ENCODE measurements around the gene FOXO6. TPM values are rescaled to one million over a fixed set of nuclear protein-coding genes. Genes with fewer than 3 reads are reported as not detected.

FOXO6 gene
- total RNA-seq, 2 donors from 2014 or later = not detected

DNA sequence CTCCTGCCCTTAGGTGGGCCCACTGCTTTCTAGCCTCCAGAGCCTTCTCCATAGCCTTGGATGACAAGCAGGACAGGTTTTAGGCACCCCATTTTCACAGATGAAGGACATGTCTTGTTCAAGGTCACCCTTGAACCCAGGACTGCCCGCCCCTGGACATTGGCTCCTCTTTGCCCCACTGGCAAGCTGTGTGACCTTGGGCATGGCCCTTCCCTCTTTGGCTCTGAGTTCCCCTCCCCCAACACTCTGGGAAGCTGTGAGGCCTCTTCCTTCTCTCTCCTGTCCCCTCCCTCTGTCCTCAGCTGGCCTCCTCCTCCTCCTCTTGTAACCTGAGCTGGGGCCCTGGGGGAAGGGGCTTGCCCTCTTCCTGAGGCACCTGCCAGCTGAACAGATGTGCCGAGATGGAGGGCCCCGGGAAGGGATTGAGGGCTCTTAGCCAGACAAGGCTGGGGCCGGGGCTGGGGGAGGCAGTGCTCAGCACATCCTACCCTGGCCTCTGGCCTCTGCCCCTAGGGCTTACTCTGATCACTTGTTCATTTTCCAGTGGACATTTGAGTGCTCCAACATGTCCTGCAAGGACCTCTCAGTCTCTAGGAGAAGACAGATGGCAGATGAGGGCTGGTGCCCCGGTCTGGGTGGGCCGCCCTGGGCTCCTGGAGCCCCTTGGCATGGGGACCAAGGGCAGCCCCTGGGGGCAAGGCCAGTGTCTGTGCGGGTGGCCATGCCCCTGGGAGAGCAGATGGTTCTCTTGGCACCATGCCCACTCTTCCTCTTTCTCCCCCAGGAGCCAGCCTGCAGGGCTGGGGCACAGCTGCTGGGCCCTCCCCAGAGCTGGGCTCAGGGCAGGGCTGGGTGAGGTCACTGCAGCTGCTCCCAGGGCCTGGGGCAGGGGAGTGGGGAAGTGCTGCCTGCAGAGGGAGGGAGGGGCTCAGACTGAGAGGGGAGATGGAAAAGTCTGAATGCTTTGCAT is 10.7 kb downstream of the FOXO6 start:
- Mint-ChIP-seq H3K4me1 (ENCODE audit: low read depth in 2 of 2) (no peaks in the 10 kb centered on the region), H3K27me3 (peaks cover 29 to 35% of the 10 kb centered on the region in 2 donors), H3K27ac (no peak overlapping the region), H3K36me3 (no peaks in the 10 kb centered on the region), H3K9me3 (no peaks in the 10 kb centered on the region), H3K4me3 (no peak overlapping the region)
- DNase-seq (ENCODE audit: low spot score) (no peak), ATAC-seq (no peak)

DNA sequence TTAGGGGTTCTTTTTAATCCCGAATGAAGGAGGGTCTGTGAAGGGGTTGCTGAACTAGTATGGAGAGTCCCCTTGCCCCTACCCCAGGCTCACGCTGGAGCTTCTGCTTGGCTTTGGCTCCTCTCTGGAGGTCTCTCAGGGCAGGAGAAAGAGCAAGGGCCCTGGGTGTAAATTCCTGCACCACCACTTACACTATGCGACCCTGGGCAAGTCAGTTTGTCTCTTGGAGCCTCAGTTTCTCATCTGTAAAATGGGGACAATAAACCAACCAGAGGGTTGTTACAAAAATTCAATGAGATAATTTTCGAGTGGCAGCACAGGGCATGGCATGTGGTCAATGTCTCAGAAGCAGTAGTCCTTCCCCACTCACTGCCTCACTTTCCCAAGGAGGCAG is 11.4 kb downstream of the FOXO6 start:
- peaks cover 23 to 32% of the 10 kb centered on the region in 2 donors for H3K27me3 Mint-ChIP-seq
- ATAC-seq (no peak), DNase-seq (ENCODE audit: low spot score) (no peak)
- H3K4me1 Mint-ChIP-seq (ENCODE audit: low read depth in 2 of 2) = no peaks in the 10 kb centered on the region
- H3K27ac Mint-ChIP-seq = no peak overlapping the region
- H3K9me3 Mint-ChIP-seq = no peaks in the 10 kb centered on the region
- H3K36me3 Mint-ChIP-seq = no peaks in the 10 kb centered on the region
- H3K4me3 Mint-ChIP-seq = no peak overlapping the region

- no peaks in the 10 kb centered on the region for H3K4me1 Mint-ChIP-seq (ENCODE audit: low read depth in 2 of 2)
- no peak overlapping the region for H3K27ac Mint-ChIP-seq
- DNase-seq (ENCODE audit: low spot score) = no peak
- no peaks in the 10 kb centered on the region for H3K36me3 Mint-ChIP-seq
- no peak for ATAC-seq
- H3K9me3 Mint-ChIP-seq = no peaks in the 10 kb centered on the region
- no peak overlapping the region for H3K4me3 Mint-ChIP-seq
- peaks cover 18 to 28% of the 10 kb centered on the region in 2 donors for H3K27me3 Mint-ChIP-seq
These were observed 12.1 kb downstream of the FOXO6 start for GRCh38 chr1:41373373-41373772.

GRCh38 chr1:41374711-41375110 is 13.5 kb downstream of the FOXO6 start:
- H3K27me3 Mint-ChIP-seq = peaks cover 7 to 20% of the 10 kb centered on the region in 2 donors
- H3K9me3 Mint-ChIP-seq = no peaks in the 10 kb centered on the region
- no peaks in the 10 kb centered on the region for H3K36me3 Mint-ChIP-seq
- H3K4me1 Mint-ChIP-seq (ENCODE audit: low read depth in 2 of 2) = no peaks in the 10 kb centered on the region
- ATAC-seq = no peak
- DNase-seq (ENCODE audit: low spot score) = no peak
- H3K4me3 Mint-ChIP-seq = no peak overlapping the region
- H3K27ac Mint-ChIP-seq = no peak overlapping the region

GRCh38 chr1:41377397-41377796 is 16.2 kb downstream of the FOXO6 start:
- H3K36me3 Mint-ChIP-seq = no peaks in the 10 kb centered on the region
- no peaks in the 10 kb centered on the region for H3K9me3 Mint-ChIP-seq
- no peak overlapping the region for H3K4me3 Mint-ChIP-seq
- peaks cover 7 to 15% of the 10 kb centered on the region in 2 donors for H3K27me3 Mint-ChIP-seq
- ATAC-seq (no peak), DNase-seq (ENCODE audit: low spot score) (no peak)
- H3K4me1 Mint-ChIP-seq (ENCODE audit: low read depth in 2 of 2) = peaks cover 3 to 4% of the 10 kb centered on the region in 2 donors
- no peak overlapping the region for H3K27ac Mint-ChIP-seq

- Mint-ChIP-seq H3K27me3 (peaks cover 10 to 13% of the 10 kb centered on the region in 2 donors), H3K4me3 (no peak overlapping the region), H3K36me3 (no peaks in the 10 kb centered on the region), H3K9me3 (no peaks in the 10 kb centered on the region), H3K27ac (no peak overlapping the region), H3K4me1 (ENCODE audit: low read depth in 2 of 2) (peaks cover 4 to 8% of the 10 kb centered on the region in 2 donors)
- ATAC-seq (no peak), DNase-seq (ENCODE audit: low spot score) (no peak)
These were observed 17.0 kb downstream of the FOXO6 start for GRCh38 chr1:41378222-41378621.

DNA sequence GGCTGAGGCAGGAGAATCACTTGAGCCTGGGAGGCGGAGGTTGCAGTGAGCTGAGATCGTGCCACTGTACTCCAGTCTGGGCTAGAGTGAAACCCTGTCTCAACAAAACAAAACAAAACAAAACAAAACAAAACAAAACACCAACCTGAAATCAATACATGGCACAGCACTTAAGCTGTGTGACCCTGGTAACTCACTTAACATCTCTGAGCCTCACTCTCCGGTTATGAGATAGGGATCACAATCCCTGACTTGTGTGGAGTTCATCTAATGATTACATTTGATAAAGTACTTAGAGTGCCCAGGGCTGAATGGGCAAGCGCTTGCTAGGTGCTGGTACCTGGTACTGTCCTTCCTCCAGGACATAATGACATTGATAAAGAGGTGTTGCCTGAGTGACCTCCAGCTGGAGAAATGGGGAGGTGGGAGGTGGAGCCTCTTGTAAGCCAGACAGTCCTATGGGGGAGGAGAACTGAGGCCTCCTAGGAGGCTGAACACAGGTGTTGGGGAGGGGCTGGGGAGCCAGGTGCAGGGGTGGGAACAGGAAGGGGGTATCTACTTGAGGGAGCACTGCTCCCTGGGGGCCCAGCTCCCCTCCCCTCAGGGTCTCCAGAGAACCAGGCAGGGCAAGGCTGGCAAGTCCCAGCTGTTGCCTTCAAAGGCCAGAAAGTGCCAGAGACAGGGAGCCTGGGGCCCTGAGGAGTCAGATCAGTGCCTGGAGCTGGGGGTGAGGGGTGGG is 17.9 kb downstream of the FOXO6 start:
- Mint-ChIP-seq H3K4me1 (ENCODE audit: low read depth in 2 of 2) (peaks cover 11 to 14% of the 10 kb centered on the region in 2 donors), H3K27ac (no peak overlapping the region), H3K4me3 (no peak overlapping the region), H3K9me3 (no peaks in the 10 kb centered on the region), H3K27me3 (peaks cover 20 to 21% of the 10 kb centered on the region in 2 donors), H3K36me3 (no peaks in the 10 kb centered on the region)
- no peak for DNase-seq (ENCODE audit: low spot score)
- ATAC-seq = no peak

GRCh38 chr1:41379738-41380130 is 18.5 kb downstream of the FOXO6 start:
- H3K4me1 Mint-ChIP-seq (ENCODE audit: low read depth in 2 of 2) = peaks cover 11 to 14% of the 10 kb centered on the region in 2 donors
- no peak overlapping the region for H3K27ac Mint-ChIP-seq
- H3K27me3 Mint-ChIP-seq = peaks cover 25 to 26% of the 10 kb centered on the region in 2 donors
- ATAC-seq (no peak), DNase-seq (ENCODE audit: low spot score) (no peak)
- H3K36me3 Mint-ChIP-seq = no peaks in the 10 kb centered on the region
- H3K4me3 Mint-ChIP-seq = no peak overlapping the region
- no peaks in the 10 kb centered on the region for H3K9me3 Mint-ChIP-seq

- Mint-ChIP-seq H3K27ac (no peak overlapping the region), H3K4me1 (ENCODE audit: low read depth in 2 of 2) (peaks cover 11 to 14% of the 10 kb centered on the region in 2 donors), H3K4me3 (no peak overlapping the region), H3K9me3 (no peaks in the 10 kb centered on the region), H3K36me3 (no peaks in the 10 kb centered on the region), H3K27me3 (peaks cover 30 to 31% of the 10 kb centered on the region in 2 donors)
- ATAC-seq (no peak), DNase-seq (ENCODE audit: low spot score) (no peak)
These were observed 19.0 kb downstream of the FOXO6 start for GRCh38 chr1:41380195-41380594.

GRCh38 chr1:41380979-41381691 is 19.9 kb downstream of the FOXO6 start:
- Mint-ChIP-seq H3K4me3 (peak overlapping the region; percentile 76), H3K27ac (no peak overlapping the region), H3K4me1 (ENCODE audit: low read depth in 2 of 2) (peaks cover 11 to 14% of the 10 kb centered on the region in 2 donors), H3K27me3 (peaks cover 28 to 35% of the 10 kb centered on the region in 2 donors), H3K9me3 (no peaks in the 10 kb centered on the region), H3K36me3 (no peaks in the 10 kb centered on the region)
- ATAC-seq (no peak), DNase-seq (ENCODE audit: low spot score) (no peak)

- Mint-ChIP-seq H3K27ac (no peak overlapping the region), H3K27me3 (peaks cover 31 to 35% of the 10 kb centered on the region in 2 donors), H3K9me3 (no peaks in the 10 kb centered on the region), H3K4me3 (peak overlapping the region; percentile 76), H3K4me1 (ENCODE audit: low read depth in 2 of 2) (peaks cover 11 to 14% of the 10 kb centered on the region in 2 donors), H3K36me3 (no peaks in the 10 kb centered on the region)
- DNase-seq (ENCODE audit: low spot score) = no peak
- ATAC-seq = peak; percentile 77 to 85
These were observed 20.7 kb downstream of the FOXO6 start for GRCh38 chr1:41381692-41382479.

GRCh38 chr1:41382480-41383090 is 21.4 kb downstream of the FOXO6 start:
- DNase-seq (ENCODE audit: low spot score) = no peak
- H3K4me1 Mint-ChIP-seq (ENCODE audit: low read depth in 2 of 2) = peaks cover 11 to 14% of the 10 kb centered on the region in 2 donors
- H3K4me3 Mint-ChIP-seq = peak overlapping the region; percentile 47
- no peaks in the 10 kb centered on the region for H3K36me3 Mint-ChIP-seq
- no peaks in the 10 kb centered on the region for H3K9me3 Mint-ChIP-seq
- H3K27ac Mint-ChIP-seq = no peak overlapping the region
- H3K27me3 Mint-ChIP-seq = peaks cover 29 to 35% of the 10 kb centered on the region in 2 donors
- peak in 1 of 2 donors; percentile 21 for ATAC-seq

All from natural killer cell treated with Interleukin-12 subunit alpha and Interleukin-12 subunit beta and Interleukin-15 and Interleukin-18, amount 100 ng/mL, for 72 hours (primary cell).